ENCODE data around the gene CD79A. TPM values are rescaled to one million over a fixed set of nuclear protein-coding genes. Genes with fewer than 3 reads are reported as not detected.

The CD79A gene
- total RNA-seq, 2 experiments from 2014 or later: 3.7 to 3.8 TPM

GRCh38 chr19:41927497-41928192 is 50.6 kb downstream of the CD79A start:
- Histone ChIP-seq H3K27ac (ENCODE audit: low read depth in 1 of 2, low read length in 2 of 2) (peak overlapping the region in 1 of 2 donors; percentile 42), H3K27me3 (ENCODE audit: control insufficient read depth in 1 of 2, insufficient read depth in 2 of 2, low read length in 2 of 2) (peaks cover 0 to 3% of the 10 kb centered on the region in 2 experiments), H3K36me3 (ENCODE audit: insufficient read depth, low read length) (no peaks in the 10 kb centered on the region), H3K9me3 (ENCODE audit: control insufficient read depth in 1 of 2, insufficient read depth in 1 of 2, low read length in 2 of 2) (no peaks in the 10 kb centered on the region), H3K4me3 (ENCODE audit: low read length) (peak overlapping the region; percentile 71), H3K4me1 (ENCODE audit: insufficient read depth, low read length) (peaks cover 34% of the 10 kb centered on the region)
- peak in 8 of 14 experiments; percentile 27 to 70 (median 54) for DNase-seq
- CTCF ChIA-PET: interaction anchor here (2.5 kb wide), 1 partner anchor 54 kb away, joined by 9 read pairs; no protein-coding TSS in a partner anchor
- intact Hi-C loops (cut with DNase I, micrococcal nuclease): loop anchor here (2.0 to 5.0 kb wide), 3 partner anchors 15 to 40 kb away; no protein-coding TSS in a partner anchor
- peak overlapping the region; percentile 80 for H3K4me3 Mint-ChIP-seq
- TF ChIP-seq CTCF (IDR thresholded peaks at IDR 0.05): no peak
- H3K9me3 Mint-ChIP-seq: no peaks in the 10 kb centered on the region
- POLR2A ChIA-PET: interaction anchor here (0.5 to 4.7 kb wide), 11 partner anchors 13 to 1462 kb away, joined by 3 to 62 read pairs (median 6); partner anchors contain the start of genes ARHGEF1 and RPS19
- peak; percentile 27 for ATAC-seq (ENCODE audit: poor library complexity)
- peaks cover 36% of the 10 kb centered on the region for H3K4me1 Mint-ChIP-seq (ENCODE audit: low read depth)
- H3K27ac Mint-ChIP-seq: no peak overlapping the region
- H3K27me3 Mint-ChIP-seq: no peaks in the 10 kb centered on the region
- peaks cover 6% of the 10 kb centered on the region for H3K36me3 Mint-ChIP-seq (ENCODE audit: low read depth)

DNA sequence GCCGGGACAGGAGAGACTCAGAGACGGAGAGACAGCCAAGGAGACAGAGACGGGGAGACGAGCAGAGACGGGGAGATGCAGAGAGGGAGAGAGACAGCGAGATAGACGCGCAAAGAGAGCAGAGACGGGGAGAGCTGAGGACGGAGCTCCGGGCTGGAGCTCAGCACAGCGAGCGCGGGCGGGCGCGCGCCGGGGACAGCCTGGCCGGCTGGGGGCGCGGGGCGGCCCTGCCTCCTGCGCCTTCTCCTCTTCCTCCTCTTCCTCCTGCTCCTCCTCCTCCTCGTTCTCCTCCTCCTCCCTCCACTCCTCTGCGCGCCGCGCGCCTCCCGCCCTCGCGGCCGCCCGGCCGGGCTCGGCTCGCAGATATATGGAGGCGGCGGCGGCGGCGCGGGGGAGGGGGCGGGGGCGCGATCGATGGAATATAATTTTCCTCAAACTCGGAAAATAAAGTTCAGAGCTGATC is 51.2 kb downstream of the CD79A start, which contains the start of gene ERFL:
ERFL (minus strand) TSS at position 229 of the 463 bp plus-strand sequence. CDS start 15,530 bp downstream, outside the sequence.
- CTCF ChIA-PET: interaction anchor here (2.5 kb wide), 1 partner anchor 55 kb away, joined by 9 read pairs; no protein-coding TSS in a partner anchor
- peak within 1 kb of the TSS; percentile 86 for H3K27ac Mint-ChIP-seq
- H3K36me3 Mint-ChIP-seq (ENCODE audit: low read depth): peaks cover 6% of the 10 kb centered on the region
- Histone ChIP-seq H3K9me3 (ENCODE audit: control insufficient read depth in 1 of 2, insufficient read depth in 1 of 2, low read length in 2 of 2) (no peaks in the 10 kb centered on the region), H3K4me3 (ENCODE audit: low read length) (peak within 1 kb of the TSS; percentile 71), H3K27me3 (ENCODE audit: control insufficient read depth in 1 of 2, insufficient read depth in 2 of 2, low read length in 2 of 2) (no peaks in the 10 kb centered on the region), H3K27ac (ENCODE audit: low read depth in 1 of 2, low read length in 2 of 2) (peak within 1 kb of the TSS in 1 of 2 donors; percentile 42), H3K36me3 (ENCODE audit: insufficient read depth, low read length) (no peaks in the 10 kb centered on the region), H3K4me1 (ENCODE audit: insufficient read depth, low read length) (peaks cover 34% of the 10 kb centered on the region)
- intact Hi-C loops (cut with DNase I, micrococcal nuclease): loop anchor here (2.0 to 5.0 kb wide), 3 partner anchors 15 to 41 kb away; no protein-coding TSS in a partner anchor
- H3K9me3 Mint-ChIP-seq: no peaks in the 10 kb centered on the region
- peak within 1 kb of the TSS; percentile 90 for H3K4me3 Mint-ChIP-seq
- POLR2A ChIA-PET: interaction anchor here (0.5 to 4.7 kb wide), 11 partner anchors 12 to 1462 kb away, joined by 3 to 62 read pairs (median 6); partner anchors contain the start of genes ARHGEF1 and RPS19
- H3K27me3 Mint-ChIP-seq: no peaks in the 10 kb centered on the region
- peaks cover 35% of the 10 kb centered on the region for H3K4me1 Mint-ChIP-seq (ENCODE audit: low read depth)
- DNase-seq: peak in 3 of 14 experiments; percentile 54 to 64 (median 56)
- ATAC-seq (ENCODE audit: poor library complexity): peak; percentile 18
- no peak for TF ChIP-seq CTCF (IDR thresholded peaks at IDR 0.05)

DNA sequence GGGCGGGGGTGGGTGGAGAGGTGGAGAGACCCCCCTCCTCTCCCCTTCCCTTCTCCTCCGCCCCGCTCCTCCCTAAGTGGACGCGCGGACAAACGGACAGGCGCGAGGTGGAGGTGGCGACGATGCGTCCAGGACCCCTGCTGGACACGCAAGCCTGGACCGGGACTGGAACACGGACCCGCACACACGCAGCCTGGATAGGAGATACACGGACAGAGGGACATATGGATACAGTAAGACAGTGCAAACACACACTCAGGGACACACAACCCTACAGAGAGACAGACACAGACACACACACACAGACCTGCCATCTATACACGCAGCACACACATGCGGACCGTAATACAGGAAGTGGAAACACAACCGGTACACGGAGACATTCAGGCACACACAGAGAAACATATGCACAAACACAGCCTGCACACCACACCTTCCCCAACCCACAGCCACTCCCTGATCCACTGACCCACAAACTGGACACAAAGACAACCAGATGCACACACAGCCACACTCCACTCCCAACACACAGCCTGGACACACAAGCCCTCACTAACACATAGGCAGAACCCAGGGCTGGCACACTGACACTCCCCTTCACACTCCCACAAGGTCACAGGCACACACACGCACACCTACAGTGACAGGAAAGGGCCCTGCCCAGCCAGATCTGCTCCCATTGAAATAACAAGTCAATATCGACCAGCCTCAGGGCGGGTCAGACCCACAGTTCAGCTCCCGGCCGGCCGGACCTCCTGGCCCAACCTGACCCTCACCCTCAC is 51.9 kb downstream of the CD79A start:
- H3K27ac ChIP-seq (ENCODE audit: low read depth in 1 of 2, low read length in 2 of 2): peak overlapping the region in 1 of 2 donors; percentile 37
- H3K4me1 Mint-ChIP-seq (ENCODE audit: low read depth): peaks cover 40% of the 10 kb centered on the region
- no peak for TF ChIP-seq CTCF (IDR thresholded peaks at IDR 0.05)
- peaks cover 6% of the 10 kb centered on the region for H3K36me3 Mint-ChIP-seq (ENCODE audit: low read depth)
- H3K9me3 Mint-ChIP-seq: no peaks in the 10 kb centered on the region
- ChIA-PET CTCF (interaction anchor here (2.1 to 2.5 kb wide), 2 partner anchors 56 to 69 kb away, joined by 9 read pairs; partner anchors contain the start of gene RPS19), POLR2A (interaction anchor here (1.0 to 4.7 kb wide), 12 partner anchors 12 to 69 kb away, joined by 3 to 62 read pairs (median 6); partner anchors contain the start of genes ARHGEF1 and RPS19)
- H3K36me3 ChIP-seq (ENCODE audit: insufficient read depth, low read length): no peaks in the 10 kb centered on the region
- H3K9me3 ChIP-seq (ENCODE audit: control insufficient read depth in 1 of 2, insufficient read depth in 1 of 2, low read length in 2 of 2): no peaks in the 10 kb centered on the region
- H3K4me3 Mint-ChIP-seq: peak overlapping the region; percentile 90
- peak overlapping the region; percentile 86 for H3K27ac Mint-ChIP-seq
- peaks cover 36% of the 10 kb centered on the region for H3K4me1 ChIP-seq (ENCODE audit: insufficient read depth, low read length)
- peak; percentile 76 for ATAC-seq (ENCODE audit: poor library complexity)
- intact Hi-C loops (cut with DNase I, micrococcal nuclease): loop anchor here (2.0 to 5.0 kb wide), 3 partner anchors 16 to 42 kb away; no protein-coding TSS in a partner anchor
- no peaks in the 10 kb centered on the region for H3K27me3 Mint-ChIP-seq
- no peaks in the 10 kb centered on the region for H3K27me3 ChIP-seq (ENCODE audit: control insufficient read depth in 1 of 2, insufficient read depth in 2 of 2, low read length in 2 of 2)
- peak overlapping the region; percentile 71 for H3K4me3 ChIP-seq (ENCODE audit: low read length)
- peak in 6 of 14 experiments; percentile 20 to 74 (median 66) for DNase-seq

Data from CD4-positive, alpha-beta T cell (primary cell).